ENCODE data around the gene KLK6.

DNA sequence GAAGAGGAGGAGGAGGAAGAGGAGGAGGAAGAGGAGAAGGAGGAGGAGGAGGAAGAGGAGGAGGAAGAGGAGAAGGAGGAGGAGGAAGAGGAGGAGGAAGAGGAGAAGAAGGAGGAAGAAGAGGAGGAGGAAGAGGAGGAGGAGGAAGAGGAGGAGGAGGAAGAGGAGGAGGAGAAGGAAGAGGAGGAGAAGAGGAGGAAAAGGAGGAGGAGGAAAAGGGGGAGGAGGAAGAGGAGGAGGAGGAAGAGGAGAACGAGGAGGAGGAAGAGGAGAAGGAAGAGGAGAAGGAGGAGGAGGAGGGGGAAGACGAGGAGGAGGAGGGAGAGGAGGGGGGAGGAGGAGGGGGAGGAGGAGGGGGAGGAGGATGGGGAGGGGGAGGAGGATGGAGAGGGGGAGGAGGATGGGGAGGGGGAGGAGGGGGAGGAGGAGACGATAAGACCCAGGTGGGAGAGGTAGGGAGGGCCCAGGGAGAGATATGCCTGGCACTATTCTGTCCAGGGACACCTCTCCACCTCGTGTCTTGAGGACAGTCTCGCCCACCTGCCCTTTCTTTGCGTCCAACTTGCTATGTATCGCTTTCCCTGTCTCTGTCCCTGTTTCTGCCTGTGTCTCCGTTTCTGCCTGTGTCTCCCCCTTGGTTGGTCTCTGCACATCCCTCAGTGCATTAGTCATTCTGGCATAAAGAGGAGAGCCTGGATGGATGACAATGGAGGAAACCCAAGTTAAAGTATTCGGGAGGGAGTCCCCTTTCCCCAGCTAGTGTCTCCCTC lies 9.5 kb downstream of the KLK6 start:
- TF ChIP-seq, protein P1, sequence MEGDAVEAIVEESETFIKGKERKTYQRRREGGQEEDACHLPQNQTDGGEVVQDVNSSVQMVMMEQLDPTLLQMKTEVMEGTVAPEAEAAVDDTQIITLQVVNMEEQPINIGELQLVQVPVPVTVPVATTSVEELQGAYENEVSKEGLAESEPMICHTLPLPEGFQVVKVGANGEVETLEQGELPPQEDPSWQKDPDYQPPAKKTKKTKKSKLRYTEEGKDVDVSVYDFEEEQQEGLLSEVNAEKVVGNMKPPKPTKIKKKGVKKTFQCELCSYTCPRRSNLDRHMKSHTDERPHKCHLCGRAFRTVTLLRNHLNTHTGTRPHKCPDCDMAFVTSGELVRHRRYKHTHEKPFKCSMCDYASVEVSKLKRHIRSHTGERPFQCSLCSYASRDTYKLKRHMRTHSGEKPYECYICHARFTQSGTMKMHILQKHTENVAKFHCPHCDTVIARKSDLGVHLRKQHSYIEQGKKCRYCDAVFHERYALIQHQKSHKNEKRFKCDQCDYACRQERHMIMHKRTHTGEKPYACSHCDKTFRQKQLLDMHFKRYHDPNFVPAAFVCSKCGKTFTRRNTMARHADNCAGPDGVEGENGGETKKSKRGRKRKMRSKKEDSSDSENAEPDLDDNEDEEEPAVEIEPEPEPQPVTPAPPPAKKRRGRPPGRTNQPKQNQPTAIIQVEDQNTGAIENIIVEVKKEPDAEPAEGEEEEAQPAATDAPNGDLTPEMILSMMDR (IDR thresholded peaks at IDR 0.05; ENCODE audit: low read depth, low read length, missing input control), result no peak
- TF ChIP-seq SP1 (IDR thresholded peaks at IDR 0.05), result no peak
- no peak for TF ChIP-seq JUND (IDR thresholded peaks at IDR 0.05)
- TF ChIP-seq RXRA (IDR thresholded peaks at IDR 0.05), result no peak
- TF ChIP-seq, protein P2, sequence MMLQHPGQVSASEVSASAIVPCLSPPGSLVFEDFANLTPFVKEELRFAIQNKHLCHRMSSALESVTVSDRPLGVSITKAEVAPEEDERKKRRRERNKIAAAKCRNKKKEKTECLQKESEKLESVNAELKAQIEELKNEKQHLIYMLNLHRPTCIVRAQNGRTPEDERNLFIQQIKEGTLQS (IDR thresholded peaks at IDR 0.05), result no peak
- TF ChIP-seq YY1 (IDR thresholded peaks at IDR 0.05), result no peak
- TF ChIP-seq GABPA (IDR thresholded peaks at IDR 0.05 in 1 of 2, conservative IDR thresholded peaks at IDR 0.05 in 1 of 2), result no peak

Data from liver (tissue), 3 donors.